NB4 (cell line): ENCODE results near the gene DSE.

Source experiments
- MYC ChIP-seq: IDR thresholded peaks from 2 replicates; pipeline ENCODE4 v1.6.1; 2011; ENCODE audit warnings: low read depth, low read length
- POLR2A ChIP-seq: IDR thresholded peaks from 2 replicates; pipeline ENCODE4 v1.6.1; 2011; ENCODE audit warnings: mild to moderate bottlenecking; ENCODE audit not compliant: insufficient read length; ENCODE audit errors: extremely low read depth
- TF ChIP-seq, protein P1 (sequence below): IDR thresholded peaks from one replicate; pipeline ENCODE4 v1.5.1; 2012; ENCODE audit warnings: low read depth, low read length
- TF ChIP-seq, protein P2 (sequence below): IDR thresholded peaks from 2 replicates; pipeline ENCODE4 v1.6.1; 2011; ENCODE audit warnings: low read depth, low read length

DNA sequence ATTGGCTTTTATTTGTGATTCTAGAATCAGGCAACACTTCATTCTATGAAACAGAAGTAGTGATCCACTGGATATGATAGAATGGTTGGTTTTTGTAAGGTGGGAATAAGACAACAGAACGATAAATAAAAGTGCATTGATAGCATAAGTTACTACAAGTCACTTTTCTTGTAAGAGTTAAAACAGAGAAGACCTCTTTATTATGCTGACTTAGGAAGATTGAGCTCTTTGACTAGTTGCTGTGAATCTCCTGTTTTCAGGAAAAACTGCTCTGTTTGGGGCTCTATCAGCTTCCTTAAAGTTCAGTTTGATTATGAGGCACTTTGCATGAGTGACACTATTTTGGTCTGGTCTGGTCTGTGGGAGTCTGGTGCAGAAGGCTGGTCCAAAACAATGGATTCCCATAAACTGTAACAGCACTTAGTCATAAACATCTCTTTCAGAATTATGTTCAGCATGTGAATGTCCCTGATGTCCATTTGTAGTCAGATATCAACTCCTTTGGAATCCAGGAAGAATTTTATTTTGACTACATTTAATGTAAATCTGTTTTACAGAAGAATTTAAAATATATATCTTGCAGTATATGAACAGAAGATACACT, 35.0 kb upstream of the DSE start:
- TF ChIP-seq POLR2A = no peak
- TF ChIP-seq, protein P1, sequence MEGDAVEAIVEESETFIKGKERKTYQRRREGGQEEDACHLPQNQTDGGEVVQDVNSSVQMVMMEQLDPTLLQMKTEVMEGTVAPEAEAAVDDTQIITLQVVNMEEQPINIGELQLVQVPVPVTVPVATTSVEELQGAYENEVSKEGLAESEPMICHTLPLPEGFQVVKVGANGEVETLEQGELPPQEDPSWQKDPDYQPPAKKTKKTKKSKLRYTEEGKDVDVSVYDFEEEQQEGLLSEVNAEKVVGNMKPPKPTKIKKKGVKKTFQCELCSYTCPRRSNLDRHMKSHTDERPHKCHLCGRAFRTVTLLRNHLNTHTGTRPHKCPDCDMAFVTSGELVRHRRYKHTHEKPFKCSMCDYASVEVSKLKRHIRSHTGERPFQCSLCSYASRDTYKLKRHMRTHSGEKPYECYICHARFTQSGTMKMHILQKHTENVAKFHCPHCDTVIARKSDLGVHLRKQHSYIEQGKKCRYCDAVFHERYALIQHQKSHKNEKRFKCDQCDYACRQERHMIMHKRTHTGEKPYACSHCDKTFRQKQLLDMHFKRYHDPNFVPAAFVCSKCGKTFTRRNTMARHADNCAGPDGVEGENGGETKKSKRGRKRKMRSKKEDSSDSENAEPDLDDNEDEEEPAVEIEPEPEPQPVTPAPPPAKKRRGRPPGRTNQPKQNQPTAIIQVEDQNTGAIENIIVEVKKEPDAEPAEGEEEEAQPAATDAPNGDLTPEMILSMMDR = no peak
- TF ChIP-seq, protein P2, sequence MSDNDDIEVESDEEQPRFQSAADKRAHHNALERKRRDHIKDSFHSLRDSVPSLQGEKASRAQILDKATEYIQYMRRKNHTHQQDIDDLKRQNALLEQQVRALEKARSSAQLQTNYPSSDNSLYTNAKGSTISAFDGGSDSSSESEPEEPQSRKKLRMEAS = no peak
- no peak for TF ChIP-seq MYC
